Peyer's patch (tissue), 4 donors: ENCODE measurements around the gene PDIK1L. TPM values are rescaled to one million over a fixed set of nuclear protein-coding genes. Genes with fewer than 3 reads are reported as not detected.

Experiments
- DNase-seq, 3 donors: peaks; one replicate each; pipeline ENCODE4 v3.0.0-alpha.2; 2017 to 2019
- H3K27ac ChIP-seq, 4 donors: fragments of 200-600 bp; sonication (generic); one replicate each; pipeline ENCODE4 v1.5.1; 2016 to 2019
- H3K27me3 ChIP-seq, 2 donors: fragments of 200-600 bp; sonication (generic); one replicate each; pipeline ENCODE4 v1.5.1; 2019
- H3K36me3 ChIP-seq, 3 donors: fragments of 200-600 bp; sonication (generic); one replicate each; pipeline ENCODE4 v1.5.1; 2016 to 2019
- H3K4me1 ChIP-seq, 4 donors: fragments of 200-600 bp; sonication (generic); one replicate each; pipeline ENCODE4 v1.5.1; 2016 to 2019
- H3K4me3 ChIP-seq, 4 donors: fragments of 200-600 bp; sonication (generic); 1 replicate in 3 of 4; 2 replicates in 1 of 4; pipeline ENCODE4 v1.5.1; 2016 to 2019; ENCODE audit warnings: mild to moderate bottlenecking in 1 of 4
- H3K9me3 ChIP-seq, 4 donors: fragments of 200-600 bp; sonication (generic); one replicate each; pipeline ENCODE4 v1.5.1; 2016 to 2019; ENCODE audit warnings: mild to moderate bottlenecking in 1 of 4
- CTCF ChIP-seq, 6 experiments: fragments of 450-650 bp in 4 of 6; fragments of 200-600 bp in 2 of 6; sonication (generic) in 1 of 6; IDR thresholded peaks; one replicate each; pipeline ENCODE4 v1.5.1; 2017 to 2019; ENCODE audit warnings: antibody characterized with exemption in 6 of 6, mild to moderate bottlenecking in 3 of 6, moderate library complexity in 1 of 6
- POLR2A ChIP-seq, 2 donors: fragments of 450-650 bp; IDR thresholded peaks; one replicate each; pipeline ENCODE4 v1.5.1; 2017; ENCODE audit warnings: antibody characterized with exemption in 2 of 2, mild to moderate bottlenecking in 2 of 2, moderate library complexity in 2 of 2
- total RNA-seq, 4 donors: library from RNA; depleted of rRNA; stranded (reverse); fragments of >200 nt; gene quantifications; one replicate each; pipeline ENCODE4 v1.1.0, GENCODE V29; 2016

Gene PDIK1L
- total RNA-seq, 4 donors from 2014 or later: 8.3 to 13.2 (median 12.4) TPM

DNA sequence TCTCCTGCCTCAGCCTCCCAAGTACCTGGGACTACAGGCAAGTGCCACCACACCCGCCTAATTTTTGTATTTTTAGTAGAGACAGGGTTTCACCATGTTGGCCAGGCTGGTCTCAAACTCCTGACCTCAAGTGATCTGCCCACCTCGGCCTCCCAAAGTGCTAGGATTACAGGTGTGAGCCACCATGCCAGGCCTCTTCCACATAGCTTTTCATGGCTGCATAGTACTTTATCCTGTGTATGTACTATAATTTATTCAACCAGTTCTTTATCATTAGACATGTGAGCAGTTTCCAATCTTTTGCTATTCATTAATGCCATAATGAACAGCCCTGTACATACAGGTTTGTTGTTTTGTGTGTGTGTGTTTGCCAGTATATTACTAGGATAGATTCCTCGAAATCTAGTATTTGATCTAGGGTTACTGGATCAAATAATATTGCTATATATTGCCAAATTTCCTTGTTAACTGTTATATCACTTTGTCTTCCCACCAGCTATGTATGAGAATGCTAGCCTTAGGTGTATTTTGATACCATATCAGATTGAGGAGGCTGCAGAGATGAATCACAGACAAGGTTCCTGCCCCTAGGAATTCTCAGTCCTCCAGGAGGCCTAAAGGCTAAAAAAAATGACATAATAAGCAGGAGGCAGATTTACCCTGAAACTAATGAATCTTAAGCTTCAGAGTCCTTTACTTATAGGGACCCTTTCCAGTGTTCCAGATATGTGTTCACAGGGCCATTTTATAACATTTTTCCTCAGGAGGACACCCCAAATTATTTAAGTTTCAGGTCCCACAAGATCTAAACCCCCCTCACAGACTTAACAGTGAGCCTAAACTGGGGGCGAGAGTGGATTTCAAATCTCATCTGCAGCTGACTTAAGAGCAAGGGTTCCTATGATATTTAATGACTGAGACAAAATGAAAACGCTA, 2.1 kb upstream of the PDIK1L start:
- no peak overlapping the region for H3K27ac ChIP-seq
- peaks cover 0 to 21% (median 0%) of the 10 kb centered on the region in 4 donors for H3K4me1 ChIP-seq
- H3K27me3 ChIP-seq: no peaks in the 10 kb centered on the region
- H3K4me3 ChIP-seq: no peak overlapping the region
- H3K36me3 ChIP-seq: no peaks in the 10 kb centered on the region
- TF ChIP-seq POLR2A (IDR thresholded peaks at IDR 0.05) (no peak), CTCF (IDR thresholded peaks at IDR 0.05) (no peak)
- DNase-seq: no peak
- no peaks in the 10 kb centered on the region for H3K9me3 ChIP-seq

DNA sequence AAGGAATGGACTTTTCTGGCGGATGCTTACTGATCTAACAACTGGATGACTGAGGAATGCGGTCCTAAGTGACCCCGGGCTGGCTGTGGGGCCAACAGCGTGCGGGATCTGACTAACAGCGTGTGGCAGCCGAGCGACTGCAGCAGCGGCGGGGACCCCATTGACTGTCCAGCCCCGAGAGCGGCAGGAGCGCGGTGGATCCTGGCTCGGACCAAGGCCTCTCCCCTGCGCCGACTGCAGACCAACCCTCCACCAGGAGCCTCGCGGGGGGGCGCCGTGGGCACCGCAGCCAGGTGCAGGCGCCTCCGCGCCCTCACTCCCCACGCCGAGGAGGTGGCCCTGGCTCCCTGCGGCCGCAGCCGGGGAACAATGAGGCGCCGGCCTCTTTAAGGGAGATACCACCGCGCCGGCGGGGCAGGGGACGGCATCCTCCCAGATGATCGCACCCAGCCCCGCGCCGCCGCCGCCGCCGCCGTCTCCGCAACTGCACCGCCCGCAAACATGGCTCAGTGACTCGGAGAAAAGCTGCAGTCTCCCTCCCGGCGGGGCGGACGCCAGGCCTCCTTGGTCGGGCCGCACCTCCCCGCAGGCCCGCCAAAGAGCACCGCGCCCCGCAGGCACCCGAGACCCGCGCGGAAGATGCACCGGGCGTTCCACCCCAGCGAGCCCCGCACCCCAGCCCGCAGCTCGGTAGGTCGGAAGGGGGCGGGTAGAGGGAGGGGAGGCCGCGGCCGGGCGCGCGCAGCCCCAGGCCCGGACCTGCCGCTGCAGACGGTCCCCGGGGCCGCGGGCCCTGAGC, 694 bp upstream of the PDIK1L start:
- peak overlapping the region; percentile 55 to 99 (median 92) for H3K4me3 ChIP-seq
- H3K9me3 ChIP-seq: no peaks in the 10 kb centered on the region
- H3K4me1 ChIP-seq: peaks cover 0 to 21% (median 0%) of the 10 kb centered on the region in 4 donors
- H3K36me3 ChIP-seq: peaks cover 0 to 12% (median 0%) of the 10 kb centered on the region in 3 donors
- no peaks in the 10 kb centered on the region for H3K27me3 ChIP-seq
- TF ChIP-seq CTCF (IDR thresholded peaks at IDR 0.05) (peak in 1 of 6 experiments; percentile 4), POLR2A (IDR thresholded peaks at IDR 0.05) (peak; percentile 44 to 62)
- DNase-seq: peak; percentile 80 to 94 (median 89)
- H3K27ac ChIP-seq: peak overlapping the region; percentile 96 to 99 (median 97)

DNA sequence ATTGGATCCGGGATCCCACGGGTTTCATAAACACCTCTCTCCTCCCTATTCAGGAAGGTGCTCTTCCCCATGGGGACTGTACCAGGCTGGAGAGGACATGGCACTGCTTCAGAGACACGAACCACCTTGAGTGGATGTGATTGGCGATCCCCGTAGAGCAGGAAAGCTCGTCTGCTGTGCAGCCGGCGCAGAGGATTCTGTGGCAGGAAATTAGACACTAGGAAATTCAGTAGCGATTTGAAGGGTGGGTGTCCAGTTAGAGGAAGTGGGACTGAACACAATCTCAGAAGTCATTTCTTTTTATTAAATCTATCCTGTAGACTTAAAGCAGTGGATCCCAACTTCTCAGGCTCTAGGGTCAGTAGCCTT, 767 bp downstream of the PDIK1L start:
- Histone ChIP-seq H3K36me3 (peaks cover 0 to 22% (median 0%) of the 10 kb centered on the region in 3 donors), H3K27me3 (no peaks in the 10 kb centered on the region), H3K27ac (peak overlapping the region; percentile 96 to 99 (median 97)), H3K9me3 (no peaks in the 10 kb centered on the region), H3K4me3 (peak overlapping the region; percentile 55 to 99 (median 92)), H3K4me1 (peaks cover 0 to 21% (median 0%) of the 10 kb centered on the region in 4 donors)
- peak in 1 of 3 donors; percentile 30 for DNase-seq
- no peak for TF ChIP-seq CTCF (IDR thresholded peaks at IDR 0.05)
- TF ChIP-seq POLR2A (IDR thresholded peaks at IDR 0.05): no peak

- TF ChIP-seq CTCF (IDR thresholded peaks at IDR 0.05) (no peak), POLR2A (IDR thresholded peaks at IDR 0.05) (no peak)
- no peak for DNase-seq
- Histone ChIP-seq H3K9me3 (no peaks in the 10 kb centered on the region), H3K4me3 (peak overlapping the region in 1 of 4 donors; percentile 86), H3K27me3 (no peaks in the 10 kb centered on the region), H3K27ac (no peak overlapping the region), H3K36me3 (peaks cover 0 to 41% (median 0%) of the 10 kb centered on the region in 3 donors), H3K4me1 (peaks cover 0 to 21% (median 0%) of the 10 kb centered on the region in 4 donors)
Observed at GRCh38 chr1:26114165-26114927, 2.7 kb downstream of the PDIK1L start.
